HepG2 (cell line): Measurements from ENCODE around the gene CDC42EP3. TPM values are rescaled to one million over a fixed set of nuclear protein-coding genes. Genes with fewer than 3 reads are reported as not detected.

Experiments
- ATAC-seq: fragments of 200-7000 bp; cut with Tn5 transposase; 3 replicates; pipeline ENCODE4 v1.9.1; 2020; ENCODE audit warnings: mild to moderate bottlenecking, moderate library complexity
- BruUV-seq: library from RNA; stranded (reverse); fragments of 400-500 nt; replicated peaks from 2 replicates; lab custom pipeline; 2021; lab: Mats Ljungman, UMichigan
- CTCF ChIA-PET: fragments of 300-600 bp; formaldehyde crosslinking; extraction: SDS; loops from one replicate; lab custom pipeline; 2021; ENCODE audit warnings: low total read pairs, inconsistent platforms, low intra/inter-chr PET ratio; lab: Yijun Ruan, JAX
- POLR2A ChIA-PET: fragments of 350-600 bp; sonication (Branson Sonifier 250); formaldehyde crosslinking; loops from one replicate; lab custom pipeline; 2020; ENCODE audit warnings: antibody characterized with exemption, inconsistent platforms; lab: Yijun Ruan, JAX
- DNase-seq: peaks from one replicate; pipeline ENCODE4 v3.0.0-alpha.2; 2015; ENCODE audit warnings: low spot score
- FAIRE-seq: peaks from 3 replicates; lab custom pipeline; 2011; peaks lifted over from hg19 to GRCh38; lab: Jason Lieb, UNC
- H2AFZ ChIP-seq: one replicate; pipeline ENCODE4 v1.6.1; 2011; ENCODE audit warnings: low read length, inconsistent platforms
- H3K27ac ChIP-seq: fragments of 300-600 bp; 3 replicates; pipeline ENCODE4 v1.8.0; 2011; ENCODE audit warnings: mixed run types, mild to moderate bottlenecking, mixed read lengths, low read length, inconsistent platforms; ENCODE audit not compliant: insufficient read depth; ENCODE audit errors: extremely low read length
- H3K27me3 ChIP-seq, 2 experiments: fragments of 200-600 bp in 1 of 2; 2 replicates in 1 of 2; 3 replicates in 1 of 2; pipeline versions ENCODE4 v1.6.0 to v1.8.0; 2011; ENCODE audit warnings: low read length in 2 of 2, mild to moderate bottlenecking in 2 of 2, moderate library complexity in 2 of 2, inconsistent platforms in 1 of 2; ENCODE audit not compliant: insufficient read depth in 2 of 2, control insufficient read depth in 1 of 2
- H3K36me3 ChIP-seq, 2 experiments: fragments of 200-600 bp in 1 of 2; replicated peaks in 1 of 2; 2 replicates in 1 of 2; 3 replicates in 1 of 2; pipeline versions ENCODE4 v1.5.1 to v1.8.0; 2011; ENCODE audit warnings: low read length in 2 of 2, inconsistent platforms in 1 of 2; ENCODE audit not compliant: insufficient read depth in 2 of 2, control insufficient read depth in 1 of 2
- H3K4me1 ChIP-seq: 2 replicates; pipeline ENCODE4 v1.5.1; 2012; ENCODE audit warnings: low read length, inconsistent platforms; ENCODE audit not compliant: insufficient read depth
- H3K4me2 ChIP-seq: 2 replicates; pipeline ENCODE4 v1.6.0; 2011; ENCODE audit warnings: low read depth, low read length, inconsistent platforms
- H3K4me3 ChIP-seq, 3 experiments: fragments of 200-600 bp in 1 of 3; sonication (generic), shearing (Covaris generic) in 1 of 3; replicated peaks in 1 of 3; 2 replicates each; pipeline ENCODE4 v1.5.1; 2011 to 2016; ENCODE audit warnings: low read length in 3 of 3, inconsistent platforms in 2 of 3, low read depth in 2 of 3, mild to moderate bottlenecking in 2 of 3, control low read depth in 1 of 3, mixed read lengths in 1 of 3; ENCODE audit not compliant: insufficient read depth in 1 of 3
- H3K79me2 ChIP-seq: one replicate; pipeline ENCODE4 v1.6.1; 2011; ENCODE audit warnings: low read length, inconsistent platforms; ENCODE audit not compliant: insufficient read depth
- H3K9ac ChIP-seq: 2 replicates; pipeline ENCODE4 v1.6.0; 2011; ENCODE audit warnings: mild to moderate bottlenecking, low read depth, low read length, inconsistent platforms; ENCODE audit not compliant: insufficient read depth
- H3K9me3 ChIP-seq: 2 replicates; pipeline ENCODE4 v1.5.1; 2012; ENCODE audit warnings: mild to moderate bottlenecking, low read length
- H4K20me1 ChIP-seq: 2 replicates; pipeline ENCODE4 v1.6.0; 2011; ENCODE audit warnings: inconsistent platforms, mild to moderate bottlenecking, low read length, moderate library complexity; ENCODE audit not compliant: insufficient read depth
- CSRNP2 ChIP-seq: sonication (generic); formaldehyde crosslinking; conservative IDR thresholded peaks from 2 replicates; pipeline ENCODE4 v1.8.0; 2022; ENCODE audit warnings: low read depth, missing genetic modification reagents
- FOSL1 ChIP-seq: sonication (generic); formaldehyde crosslinking; IDR thresholded peaks from 2 replicates; pipeline ENCODE4 v1.9.0; 2021; ENCODE audit warnings: missing genetic modification reagents, borderline replicate concordance
- FOXA3 ChIP-seq: IDR thresholded peaks from 2 replicates; pipeline ENCODE4 v1.6.1; 2016; ENCODE audit warnings: missing genetic modification reagents, missing compliant biosample characterization
- GABPA ChIP-seq, 2 experiments: IDR thresholded peaks; 2 replicates each; pipeline ENCODE4 v1.6.1; 2011 to 2016; ENCODE audit warnings: low read depth in 2 of 2, low read length in 1 of 2, missing biosample characterization in 1 of 2, missing genetic modification characterization in 1 of 2
- HNRNPH1 ChIP-seq: fragments of 200-400 bp; formaldehyde crosslinking; optimal IDR thresholded peaks from 2 replicates; pipeline ENCODE3; 2017; ENCODE audit warnings: mild to moderate bottlenecking, low read depth, low read length
- KDM3A ChIP-seq: IDR thresholded peaks from 2 replicates; pipeline ENCODE4 v1.6.1; 2018; ENCODE audit warnings: low read depth, missing compliant biosample characterization
- MEIS2 ChIP-seq: sonication (generic); formaldehyde crosslinking; IDR thresholded peaks from 2 replicates; pipeline ENCODE4 v1.9.0; 2021; ENCODE audit warnings: mild to moderate bottlenecking, missing genetic modification reagents
- MTF1 ChIP-seq: sonication (generic); formaldehyde crosslinking; IDR thresholded peaks from 2 replicates; pipeline ENCODE4 v1.5.0; 2020; ENCODE audit warnings: missing genetic modification reagents
- POGZ ChIP-seq: sonication (generic); formaldehyde crosslinking; IDR thresholded peaks from 2 replicates; pipeline ENCODE4 v1.4.0; 2020; ENCODE audit warnings: mild to moderate bottlenecking, missing genetic modification reagents
- REL ChIP-seq: sonication (generic); formaldehyde crosslinking; conservative IDR thresholded peaks from 2 replicates; pipeline ENCODE4 v1.8.0; 2022; ENCODE audit warnings: mild to moderate bottlenecking, missing genetic modification reagents, moderate library complexity
- SUZ12 ChIP-seq: fragments of 150-350 bp; IDR thresholded peaks from 2 replicates; pipeline ENCODE4 v1.6.1; 2014; ENCODE audit warnings: low read depth, low read length
- TARDBP ChIP-seq: sonication (generic); formaldehyde crosslinking; IDR thresholded peaks from 2 replicates; pipeline ENCODE4 v1.8.0; 2022; ENCODE audit warnings: mild to moderate bottlenecking, missing genetic modification reagents
- ZFP41 ChIP-seq: sonication (generic); formaldehyde crosslinking; IDR thresholded peaks from 2 replicates; pipeline ENCODE4 v1.4.0; 2020; ENCODE audit warnings: mild to moderate bottlenecking, missing genetic modification reagents, borderline replicate concordance
- ZNF143 ChIP-seq: sonication (generic); formaldehyde crosslinking; IDR thresholded peaks from 2 replicates; pipeline ENCODE4 v1.4.0; 2020; ENCODE audit warnings: missing genetic modification reagents
- ZNF431 ChIP-seq: sonication (generic); formaldehyde crosslinking; IDR thresholded peaks from 2 replicates; pipeline ENCODE4 v1.9.0; 2022; ENCODE audit warnings: missing genetic modification reagents, low read depth, mild to moderate bottlenecking, borderline replicate concordance
- ZNF512B ChIP-seq: sonication (generic); formaldehyde crosslinking; IDR thresholded peaks from 2 replicates; pipeline ENCODE4 v1.5.1; 2020; ENCODE audit warnings: missing genetic modification reagents, mild to moderate bottlenecking, borderline replicate concordance
- ZNF772 ChIP-seq: sonication (generic); formaldehyde crosslinking; IDR thresholded peaks from 2 replicates; pipeline ENCODE4 v1.5.0; 2020; ENCODE audit warnings: mild to moderate bottlenecking, missing genetic modification reagents
- ZNF775 ChIP-seq: sonication (generic); formaldehyde crosslinking; IDR thresholded peaks from 2 replicates; pipeline ENCODE4 v1.4.0; 2020; ENCODE audit warnings: missing genetic modification reagents, mild to moderate bottlenecking, moderate library complexity, borderline replicate concordance
- ZNF780A ChIP-seq: sonication (generic); formaldehyde crosslinking; IDR thresholded peaks from 2 replicates; pipeline ENCODE4 v1.8.0; 2022; ENCODE audit warnings: mild to moderate bottlenecking, missing genetic modification reagents, moderate library complexity
- WGBS: methylation state at CpG from one replicate; pipeline ENCODE4 v1.1.6; 2017; ENCODE audit warnings: low lambda C conversion rate; 5-methylcytosine and 5-hydroxymethylcytosine counted together
- in situ Hi-C: cut with HindIII; loops from 2 replicates; pipeline ENCODE4 v1.10.0; 2017; ENCODE audit warnings: low pct_unique_long_range_greater_than_20kb; ENCODE audit not compliant: extremely low pct_ligation_motif_present
- intact Hi-C: fragments of 100-400 bp; cut with micrococcal nuclease; formaldehyde crosslinking; loops from one replicate; pipeline ENCODE4 v1.10.0; 2022; ENCODE audit not compliant: unreplicated experiment
- polyA plus RNA-seq, 8 experiments: library from polyadenylated mRNA; depleted of rRNA in 3 of 8; stranded (reverse) in 7 of 8; unstranded in 1 of 8; fragments of >200 nt; fragmentation: Illumina TruSeq in 4 of 8; extraction: Trizol in 4 of 8; gene quantifications; 2 replicates each; pipeline versions ENCODE4 v1.2.1 to v1.2.3, GENCODE V29; 2011 to 2016; ENCODE audit warnings: low read depth in 4 of 8, missing spikeins in 1 of 8, mixed read lengths in 1 of 8; ENCODE audit not compliant: insufficient read depth in 1 of 8
- total RNA-seq, 5 experiments: library from RNA; depleted of rRNA; stranded (reverse); fragments of >200 nt; fragmentation: Illumina TruSeq; extraction: Trizol; gene quantifications; 2 replicates each; pipeline ENCODE4 v1.2.3, GENCODE V29; 2016; ENCODE audit warnings: low read depth in 1 of 5

Gene CDC42EP3
- total and polyA plus RNA-seq, 2 of the 13 experiments (the other 11 are each of a cell fraction or from before 2014, with no cell fraction given): 0.01 TPM; not detected in 1

GRCh38 chr2:37720533-37721200 lies 49.2 kb upstream of the CDC42EP3 start (continued):
- no peak for TF ChIP-seq HNRNPH1
- TF ChIP-seq ZNF772 (CRISPR knock-in tag): no peak

GRCh38 chr2:37718515-37719161 lies 47.2 kb upstream of the CDC42EP3 start:
- FAIRE-seq (no peak), ATAC-seq (no peak), DNase-seq (no peak)
- POLR2A ChIA-PET: no interaction called here
- Histone ChIP-seq H3K9ac (no peak overlapping the region), H3K4me2 (no peak overlapping the region), H3K27me3 (no peaks in the 10 kb centered on the region), H3K36me3 (no peaks in the 10 kb centered on the region), H3K79me2 (no peaks in the 10 kb centered on the region), H3K27ac (no peak overlapping the region), H2AFZ (no peak overlapping the region), H4K20me1 (no peaks in the 10 kb centered on the region), H3K9me3 (peaks cover 11% of the 10 kb centered on the region; the same call in 1 of the 2 replicates), H3K4me1 (no peaks in the 10 kb centered on the region), H3K4me3 (no peak overlapping the region)
- WGBS: 9% methylated on average over 7 of the region's 7 CpGs
- CTCF ChIA-PET: no interaction called here
- no TSS peak for BruUV-seq
- intact Hi-C loops: no loop called here
- in situ Hi-C loops: no loop called here
- TF ChIP-seq SUZ12 (no peak), ZNF431 (CRISPR knock-in tag) (no peak), REL (CRISPR knock-in tag) (no peak), ZNF143 (no peak), ZNF512B (CRISPR knock-in tag) (no peak), GABPA (IDR thresholded peaks at IDR 0.05; ENCODE audit: low read depth, low read length) (no peak), GABPA (CRISPR knock-in tag; IDR thresholded peaks at IDR 0.05; ENCODE audit: low read depth) (no peak), KDM3A (CRISPR knock-in tag) (no peak), ZNF780A (CRISPR knock-in tag) (no peak), MTF1 (CRISPR knock-in tag) (no peak), FOXA3 (no peak), CSRNP2 (CRISPR knock-in tag) (no peak), TARDBP (CRISPR knock-in tag) (no peak), MEIS2 (CRISPR knock-in tag) (no peak), ZFP41 (CRISPR knock-in tag) (no peak), POGZ (CRISPR knock-in tag) (no peak), ZNF775 (CRISPR knock-in tag) (no peak), FOSL1 (CRISPR knock-in tag) (no peak)
